Measurements from ENCODE around the gene GRB2. TPM values are rescaled to one million over a fixed set of nuclear protein-coding genes. Genes with fewer than 3 reads are reported as not detected.

The GRB2 gene
- total and polyA plus RNA-seq, 2 experiments from 2014 or later = 82.7 to 101 TPM

DNA sequence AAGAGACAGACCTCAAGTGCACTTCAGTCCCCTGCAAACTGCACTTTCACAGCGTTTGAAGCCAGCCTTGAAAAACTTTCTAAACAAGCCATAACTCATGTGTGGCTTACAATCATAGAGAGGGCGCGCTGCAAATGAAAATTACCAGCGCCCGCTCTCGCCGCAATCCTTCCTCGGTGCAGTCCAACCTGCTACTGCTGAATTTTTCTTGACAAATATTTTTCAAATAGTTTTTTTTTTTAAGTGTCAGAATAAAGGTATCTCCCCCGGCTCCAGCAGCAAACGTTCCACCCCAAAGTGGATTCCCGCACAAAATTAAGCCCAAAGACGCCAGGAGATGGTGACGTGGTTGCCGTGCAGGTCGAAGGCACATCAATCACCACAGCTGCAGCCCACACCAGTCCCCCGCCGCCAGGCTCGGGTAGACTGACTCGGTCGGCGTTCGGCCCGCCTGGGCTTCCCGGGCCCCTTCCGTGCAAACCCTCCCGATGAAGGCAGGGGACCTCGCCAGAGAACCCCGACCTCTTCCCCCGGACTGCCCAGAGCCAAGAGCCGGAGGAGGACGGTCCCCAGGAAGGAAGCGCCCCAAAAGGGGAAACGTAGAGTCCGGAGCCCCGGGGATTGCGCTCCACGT is 630 bp downstream of the GRB2 start:
- Histone ChIP-seq H3K9me3 (ENCODE audit: low read depth) (no peaks in the 10 kb centered on the region), H2AFZ (peak overlapping the region; percentile 37), H3K27me3 (no peaks in the 10 kb centered on the region), H3K4me3 (peak overlapping the region; percentile 80), H3K27ac (peak overlapping the region; percentile 71), H3K4me1 (ENCODE audit: insufficient read depth) (peaks cover 5% of the 10 kb centered on the region), H3K4me2 (peak overlapping the region; percentile 89), H4K20me1 (ENCODE audit: insufficient read depth, poor library complexity, severe bottlenecking) (peaks cover 26% of the 10 kb centered on the region), H3K36me3 (replicated peaks; ENCODE audit: insufficient read depth, low read depth) (no peaks in the 10 kb centered on the region), H3K9me2 (replicated peaks; ENCODE audit: insufficient read depth) (no peaks in the 10 kb centered on the region), H3K79me2 (peaks cover 49% of the 10 kb centered on the region)
- peak; percentile 45 for DNase-seq (ENCODE audit: low spot score)
- TF ChIP-seq, protein P1, sequence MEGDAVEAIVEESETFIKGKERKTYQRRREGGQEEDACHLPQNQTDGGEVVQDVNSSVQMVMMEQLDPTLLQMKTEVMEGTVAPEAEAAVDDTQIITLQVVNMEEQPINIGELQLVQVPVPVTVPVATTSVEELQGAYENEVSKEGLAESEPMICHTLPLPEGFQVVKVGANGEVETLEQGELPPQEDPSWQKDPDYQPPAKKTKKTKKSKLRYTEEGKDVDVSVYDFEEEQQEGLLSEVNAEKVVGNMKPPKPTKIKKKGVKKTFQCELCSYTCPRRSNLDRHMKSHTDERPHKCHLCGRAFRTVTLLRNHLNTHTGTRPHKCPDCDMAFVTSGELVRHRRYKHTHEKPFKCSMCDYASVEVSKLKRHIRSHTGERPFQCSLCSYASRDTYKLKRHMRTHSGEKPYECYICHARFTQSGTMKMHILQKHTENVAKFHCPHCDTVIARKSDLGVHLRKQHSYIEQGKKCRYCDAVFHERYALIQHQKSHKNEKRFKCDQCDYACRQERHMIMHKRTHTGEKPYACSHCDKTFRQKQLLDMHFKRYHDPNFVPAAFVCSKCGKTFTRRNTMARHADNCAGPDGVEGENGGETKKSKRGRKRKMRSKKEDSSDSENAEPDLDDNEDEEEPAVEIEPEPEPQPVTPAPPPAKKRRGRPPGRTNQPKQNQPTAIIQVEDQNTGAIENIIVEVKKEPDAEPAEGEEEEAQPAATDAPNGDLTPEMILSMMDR (IDR thresholded peaks at IDR 0.05; ENCODE audit: poor library complexity) = no peak
- no peak for TF ChIP-seq EZH2 (IDR thresholded peaks at IDR 0.05; ENCODE audit: borderline replicate concordance)
- WGBS (ENCODE audit: low lambda C conversion rate, missing lambda C conversion rate) = 1% methylated on average over 35 of the region's 37 CpGs

DNA sequence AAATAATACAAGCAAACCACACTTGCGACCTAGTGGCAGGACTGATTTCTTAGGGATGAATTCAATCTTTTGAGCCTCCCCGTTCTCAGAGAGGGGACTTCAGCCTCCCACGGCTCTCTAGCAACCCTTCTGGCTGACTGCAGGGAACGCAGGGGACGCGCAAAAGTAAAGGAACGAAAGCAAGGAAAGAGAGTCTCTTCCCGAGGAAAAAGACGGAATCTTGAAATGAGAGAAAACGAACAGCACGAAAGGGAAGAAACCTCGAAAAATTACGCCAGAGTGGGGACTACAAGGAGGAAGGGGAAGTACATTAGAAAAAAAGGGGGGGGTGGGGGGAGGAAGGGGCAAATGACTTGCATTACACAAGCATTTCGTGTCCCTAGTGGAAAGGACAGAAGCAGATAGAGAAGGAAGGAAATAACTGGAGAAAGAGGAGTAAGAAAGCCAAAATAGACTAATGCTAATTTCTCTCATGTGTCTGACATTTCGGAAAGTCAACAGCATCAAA is 1.2 kb downstream of the GRB2 start:
- Histone ChIP-seq H2AFZ (no peak overlapping the region), H3K79me2 (peaks cover 55% of the 10 kb centered on the region), H3K4me2 (peak overlapping the region; percentile 89), H3K36me3 (replicated peaks; ENCODE audit: insufficient read depth, low read depth) (no peaks in the 10 kb centered on the region), H3K4me1 (ENCODE audit: insufficient read depth) (peaks cover 5% of the 10 kb centered on the region), H3K9me3 (ENCODE audit: low read depth) (no peaks in the 10 kb centered on the region), H3K9me2 (replicated peaks; ENCODE audit: insufficient read depth) (no peaks in the 10 kb centered on the region), H4K20me1 (ENCODE audit: insufficient read depth, poor library complexity, severe bottlenecking) (peaks cover 26% of the 10 kb centered on the region), H3K4me3 (peak overlapping the region; percentile 80), H3K27ac (peak overlapping the region; percentile 71), H3K27me3 (no peaks in the 10 kb centered on the region)
- no peak for TF ChIP-seq EZH2 (IDR thresholded peaks at IDR 0.05; ENCODE audit: borderline replicate concordance)
- no peak for TF ChIP-seq EZH2phosphoT487 (IDR thresholded peaks at IDR 0.05; ENCODE audit: low read depth, severe bottlenecking, unreplicated experiment)
- TF ChIP-seq, protein P1 (IDR thresholded peaks at IDR 0.05; ENCODE audit: poor library complexity) = peak; percentile 77
- 2% methylated on average over 15 of the region's 15 CpGs for WGBS (ENCODE audit: low lambda C conversion rate, missing lambda C conversion rate)
- peak; percentile 88 for DNase-seq (ENCODE audit: low spot score)

DNA sequence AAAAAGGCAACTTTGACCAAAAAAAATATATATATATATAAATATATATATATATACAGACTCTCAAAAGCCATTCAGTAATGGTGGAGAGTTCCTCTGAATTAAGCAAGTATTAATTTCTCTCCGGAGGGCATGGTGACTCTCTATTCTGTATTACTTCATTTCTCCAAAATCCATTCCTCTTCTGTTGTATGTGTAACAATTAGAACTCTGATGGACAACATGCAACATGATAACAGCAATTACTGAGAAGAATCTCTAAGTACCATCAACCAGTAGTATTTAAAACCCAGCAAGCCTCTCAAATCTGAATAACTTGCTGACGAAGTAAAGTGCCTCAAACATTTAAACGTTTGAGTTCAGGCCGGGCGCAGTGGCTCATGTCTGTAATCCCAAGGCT is 2.3 kb downstream of the GRB2 start:
- no peak overlapping the region for H3K27ac ChIP-seq
- peak overlapping the region; percentile 89 for H3K4me2 ChIP-seq
- H4K20me1 ChIP-seq (ENCODE audit: insufficient read depth, poor library complexity, severe bottlenecking) = peaks cover 31% of the 10 kb centered on the region
- peaks cover 5% of the 10 kb centered on the region for H3K4me1 ChIP-seq (ENCODE audit: insufficient read depth)
- H3K9me2 ChIP-seq (replicated peaks; ENCODE audit: insufficient read depth) = no peaks in the 10 kb centered on the region
- no peaks in the 10 kb centered on the region for H3K27me3 ChIP-seq
- no peak for TF ChIP-seq EZH2 (IDR thresholded peaks at IDR 0.05; ENCODE audit: borderline replicate concordance)
- TF ChIP-seq, protein P1 (IDR thresholded peaks at IDR 0.05; ENCODE audit: poor library complexity) = no peak
- no peak for TF ChIP-seq EZH2phosphoT487 (IDR thresholded peaks at IDR 0.05; ENCODE audit: low read depth, severe bottlenecking, unreplicated experiment)
- H2AFZ ChIP-seq = no peak overlapping the region
- H3K79me2 ChIP-seq = peaks cover 67% of the 10 kb centered on the region
- DNase-seq (ENCODE audit: low spot score) = no peak
- no peaks in the 10 kb centered on the region for H3K36me3 ChIP-seq (replicated peaks; ENCODE audit: insufficient read depth, low read depth)
- no peak overlapping the region for H3K4me3 ChIP-seq
- H3K9me3 ChIP-seq (ENCODE audit: low read depth) = no peaks in the 10 kb centered on the region
- WGBS (ENCODE audit: low lambda C conversion rate, missing lambda C conversion rate) = 81% methylated on average over 5 of the region's 5 CpGs
